ENCODE measurements around the gene FBXO15. TPM values are rescaled to one million over a fixed set of nuclear protein-coding genes. Genes with fewer than 3 reads are reported as not detected.

FBXO15 gene
- total and polyA plus RNA-seq, 2 of the 8 experiments (the other 6 are each of a cell fraction or from before 2014, with no cell fraction given) = 0.84 to 0.85 TPM

GRCh38 chr18:74110976-74111375 is 36.7 kb downstream of the FBXO15 start (continued):
- TF ChIP-seq PHF8 (conservative IDR thresholded peaks at IDR 0.05; ENCODE audit: low read depth, low read length) = no peak
- TF ChIP-seq EP300 (IDR thresholded peaks at IDR 0.05; ENCODE audit: borderline replicate concordance in 1 of 2, low read depth in 2 of 2, low read length in 2 of 2) = no peak
- TF ChIP-seq RXRA (IDR thresholded peaks at IDR 0.05; ENCODE audit: insufficient read depth, low read depth, low read length) = no peak
- TF ChIP-seq BCL11A (IDR thresholded peaks at IDR 0.05; ENCODE audit: low read depth in 2 of 2, low read length in 2 of 2) = no peak
- no peak for TF ChIP-seq CTBP2 (IDR thresholded peaks at IDR 0.05; ENCODE audit: borderline replicate concordance, insufficient read depth, insufficient read length, low read length)
